PC-3 (cell line): ENCODE results near the gene RABGAP1. TPM values are rescaled to one million over a fixed set of nuclear protein-coding genes. Genes with fewer than 3 reads are reported as not detected.

Experiments used
- ATAC-seq: fragments of 200-7000 bp; cut with Tn5 transposase; 2 replicates; pipeline ENCODE4 v1.9.1; 2020; ENCODE audit warnings: mild to moderate bottlenecking, moderate library complexity
- BruUV-seq: library from RNA; stranded (reverse); fragments of 400-500 nt; replicated peaks from 2 replicates; lab custom pipeline; 2021; lab: Mats Ljungman, UMichigan
- CTCF ChIA-PET: fragments of 300-600 bp; sonication (Branson Sonifier 250); formaldehyde crosslinking; loops from one replicate; lab custom pipeline; 2022; ENCODE audit warnings: antibody characterized with exemption; lab: Charles Lee
- POLR2A ChIA-PET: fragments of 300-600 bp; sonication (Branson Sonifier 250); formaldehyde crosslinking; loops from one replicate; lab custom pipeline; 2022; ENCODE audit warnings: antibody characterized with exemption; ENCODE audit not compliant: unreplicated experiment; lab: Charles Lee
- DNase-seq: peaks from one replicate; pipeline ENCODE4 v3.0.0-alpha.2; 2015
- H2AFZ ChIP-seq: fragments of 300-600 bp; sonication (generic); 2 replicates; pipeline ENCODE4 v1.6.0; 2016; ENCODE audit warnings: antibody characterized with exemption, low read length
- H3F3A ChIP-seq: fragments of 300-600 bp; sonication (generic); one replicate; pipeline ENCODE4 v1.6.0; 2017; ENCODE audit warnings: antibody characterized with exemption, low read length, control low read depth, mild to moderate bottlenecking; ENCODE audit not compliant: unreplicated experiment
- H3K27ac ChIP-seq: fragments of 300-600 bp; sonication (generic); 2 replicates; pipeline ENCODE4 v1.5.1; 2016; ENCODE audit warnings: mild to moderate bottlenecking, low read length
- H3K27me3 ChIP-seq: fragments of 300-600 bp; sonication (generic); 2 replicates; pipeline ENCODE4 v1.6.1; 2016; ENCODE audit warnings: low read length, mixed read lengths
- H3K36me3 ChIP-seq: fragments of 300-600 bp; sonication (generic); 2 replicates; pipeline ENCODE4 v1.6.1; 2016; ENCODE audit warnings: low read depth, mixed run types, low read length, mixed read lengths
- H3K4me1 ChIP-seq: fragments of 300-600 bp; sonication (generic); 2 replicates; pipeline ENCODE4 v1.5.1; 2016; ENCODE audit warnings: low read length; ENCODE audit not compliant: insufficient read depth
- H3K4me2 ChIP-seq: fragments of 300-600 bp; sonication (generic); 2 replicates; pipeline ENCODE4 v1.6.0; 2016; ENCODE audit warnings: low read length
- H3K4me3 ChIP-seq: fragments of 300-600 bp; sonication (generic); 2 replicates; pipeline ENCODE4 v1.5.1; 2016; ENCODE audit warnings: mild to moderate bottlenecking, low read length, mixed read lengths
- H3K79me2 ChIP-seq: fragments of 300-600 bp; sonication (generic); 2 replicates; pipeline ENCODE4 v1.6.1; 2017; ENCODE audit warnings: low read length, mixed read lengths
- H3K9ac ChIP-seq: fragments of 300-600 bp; sonication (generic); 2 replicates; pipeline ENCODE4 v1.6.0; 2016; ENCODE audit warnings: mild to moderate bottlenecking, low read length
- H3K9me2 ChIP-seq: fragments of 300-600 bp; sonication (generic); replicated peaks from 2 replicates; pipeline ENCODE4 v1.6.1; 2016; ENCODE audit warnings: mixed run types, low read length, mixed read lengths
- H3K9me3 ChIP-seq: fragments of 300-600 bp; sonication (generic); 2 replicates; pipeline ENCODE4 v1.6.1; 2016; ENCODE audit warnings: low read length, mixed read lengths
- H4K20me1 ChIP-seq: fragments of 300-600 bp; sonication (generic); 2 replicates; pipeline ENCODE4 v1.6.1; 2016; ENCODE audit warnings: low read length, mixed read lengths
- EZH2 ChIP-seq: fragments of 300-600 bp; sonication (generic); IDR thresholded peaks from one replicate; pipeline ENCODE4 v1.6.1; 2017; ENCODE audit warnings: antibody characterized with exemption, mild to moderate bottlenecking, low read length; ENCODE audit not compliant: unreplicated experiment
- EZH2phosphoT487 ChIP-seq: fragments of 300-600 bp; sonication (generic); IDR thresholded peaks from 2 replicates; pipeline ENCODE4 v1.6.1; 2018; ENCODE audit warnings: mild to moderate bottlenecking, antibody characterized with exemption, low read length, borderline replicate concordance
- intact Hi-C: fragments of 100-400 bp; cut with micrococcal nuclease; formaldehyde crosslinking; loops from 2 replicates; pipeline ENCODE4 v1.9.0; 2023
- total RNA-seq: library from RNA; depleted of rRNA; stranded (reverse); fragments of >200 nt; gene quantifications from 2 replicates; pipeline ENCODE4 v1.2.3, GENCODE V29; 2014
- TF ChIP-seq, protein P1 (sequence below): fragments of 300-600 bp; sonication (generic); conservative IDR thresholded peaks from 2 replicates; pipeline ENCODE4 v1.5.1; 2017; ENCODE audit warnings: antibody characterized with exemption, low read depth, mild to moderate bottlenecking, low read length

The RABGAP1 gene
- total RNA-seq, 1 experiment from 2014 or later = 16.5 TPM

DNA sequence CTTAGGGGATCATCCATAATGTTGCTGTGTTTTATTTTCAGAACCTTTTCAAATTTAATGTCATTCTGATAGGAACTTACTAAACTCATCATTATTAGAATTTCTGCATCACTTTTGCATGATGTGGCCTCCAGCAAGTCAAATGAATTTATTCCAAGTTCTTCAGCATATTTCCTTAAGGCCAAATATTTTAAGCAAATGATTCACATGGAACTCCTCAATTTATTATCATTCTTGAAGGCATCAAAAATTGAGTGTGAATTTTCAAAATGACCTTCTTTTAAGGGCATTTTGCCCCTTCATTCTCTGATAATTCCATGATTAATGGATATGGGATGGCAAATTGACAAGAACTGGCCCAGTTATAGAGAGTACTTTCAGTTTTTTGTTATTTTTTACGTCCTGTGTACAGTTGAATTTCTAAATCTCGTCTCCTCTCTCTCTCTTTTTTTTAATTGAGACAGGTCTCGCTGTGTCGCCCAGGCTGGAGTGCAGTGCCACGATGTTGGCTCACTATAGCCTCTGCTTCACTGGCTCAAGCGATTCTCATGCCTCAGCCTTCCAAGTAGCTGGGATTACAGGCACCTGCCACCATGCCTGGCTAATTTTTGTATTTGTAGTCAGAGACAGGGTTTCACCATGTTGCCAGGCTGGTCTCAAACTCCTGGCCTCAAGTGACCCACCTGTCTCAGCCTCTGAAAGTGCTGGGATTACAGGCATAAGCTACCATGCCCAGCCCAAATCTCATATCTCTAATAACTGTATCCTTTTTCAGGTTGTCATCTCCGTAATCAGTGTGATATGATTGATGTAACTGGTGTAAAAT lies 121.7 kb downstream of the RABGAP1 start:
- intact Hi-C loops = no loop called here
- ChIA-PET CTCF (no interaction called here), POLR2A (interaction anchor here (0.6 kb wide), 2 partner anchors 11 to 139 kb away, joined by 3 to 7 read pairs; no protein-coding TSS in a partner anchor)
- Histone ChIP-seq H3K79me2 (no peaks in the 10 kb centered on the region), H3K9ac (no peak overlapping the region), H4K20me1 (no peaks in the 10 kb centered on the region), H3K27ac (no peak overlapping the region), H3K9me3 (no peaks in the 10 kb centered on the region), H3K27me3 (no peaks in the 10 kb centered on the region), H3K4me2 (no peak overlapping the region), H3K36me3 (peaks cover 2% of the 10 kb centered on the region; the same call in 1 of the 2 replicates), H2AFZ (no peak overlapping the region), H3F3A (no peaks in the 10 kb centered on the region), H3K9me2 (no peaks in the 10 kb centered on the region), H3K4me1 (peaks cover 8% of the 10 kb centered on the region), H3K4me3 (no peak overlapping the region)
- DNase-seq = no peak
- no peak for ATAC-seq
- no TSS peak for BruUV-seq
- TF ChIP-seq EZH2phosphoT487 = no peak
- no peak for TF ChIP-seq EZH2
- TF ChIP-seq, protein P1, sequence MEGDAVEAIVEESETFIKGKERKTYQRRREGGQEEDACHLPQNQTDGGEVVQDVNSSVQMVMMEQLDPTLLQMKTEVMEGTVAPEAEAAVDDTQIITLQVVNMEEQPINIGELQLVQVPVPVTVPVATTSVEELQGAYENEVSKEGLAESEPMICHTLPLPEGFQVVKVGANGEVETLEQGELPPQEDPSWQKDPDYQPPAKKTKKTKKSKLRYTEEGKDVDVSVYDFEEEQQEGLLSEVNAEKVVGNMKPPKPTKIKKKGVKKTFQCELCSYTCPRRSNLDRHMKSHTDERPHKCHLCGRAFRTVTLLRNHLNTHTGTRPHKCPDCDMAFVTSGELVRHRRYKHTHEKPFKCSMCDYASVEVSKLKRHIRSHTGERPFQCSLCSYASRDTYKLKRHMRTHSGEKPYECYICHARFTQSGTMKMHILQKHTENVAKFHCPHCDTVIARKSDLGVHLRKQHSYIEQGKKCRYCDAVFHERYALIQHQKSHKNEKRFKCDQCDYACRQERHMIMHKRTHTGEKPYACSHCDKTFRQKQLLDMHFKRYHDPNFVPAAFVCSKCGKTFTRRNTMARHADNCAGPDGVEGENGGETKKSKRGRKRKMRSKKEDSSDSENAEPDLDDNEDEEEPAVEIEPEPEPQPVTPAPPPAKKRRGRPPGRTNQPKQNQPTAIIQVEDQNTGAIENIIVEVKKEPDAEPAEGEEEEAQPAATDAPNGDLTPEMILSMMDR = no peak

DNA sequence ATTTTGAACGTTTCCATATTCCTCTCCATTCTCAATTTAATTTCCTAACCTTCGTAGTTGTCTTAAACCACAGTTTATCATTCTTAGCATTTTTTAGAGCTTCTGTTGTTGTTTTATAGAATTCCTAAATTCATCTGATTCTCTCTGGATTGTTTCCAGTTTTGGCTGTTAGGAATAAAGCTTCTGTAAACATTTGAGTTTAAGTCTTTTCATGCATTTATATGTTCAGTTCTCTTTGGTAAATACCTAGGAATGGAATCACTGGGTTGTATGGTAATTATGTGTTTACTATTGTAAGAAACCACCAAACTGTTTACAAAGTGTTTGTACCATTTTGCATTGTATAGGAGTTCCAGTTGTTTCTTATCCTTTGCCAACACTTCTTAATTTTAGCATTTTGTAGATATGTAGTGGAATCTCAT lies 122.4 kb downstream of the RABGAP1 start:
- DNase-seq (no peak), ATAC-seq (no peak)
- ChIA-PET CTCF (no interaction called here), POLR2A (no interaction called here)
- intact Hi-C loops = no loop called here
- H3K36me3 ChIP-seq = peaks cover 2% of the 10 kb centered on the region; the same call in 1 of the 2 replicates
- H3K4me1 ChIP-seq = peaks cover 8% of the 10 kb centered on the region
- no peaks in the 10 kb centered on the region for H3F3A ChIP-seq
- BruUV-seq = no TSS peak
- no peaks in the 10 kb centered on the region for H4K20me1 ChIP-seq
- no peaks in the 10 kb centered on the region for H3K79me2 ChIP-seq
- H3K4me3 ChIP-seq = no peak overlapping the region
- no peaks in the 10 kb centered on the region for H3K9me3 ChIP-seq
- TF ChIP-seq, protein P1 = no peak
- TF ChIP-seq EZH2phosphoT487 (no peak), EZH2 (no peak)
- H3K4me2 ChIP-seq = no peak overlapping the region
- no peak overlapping the region for H3K9ac ChIP-seq
- no peaks in the 10 kb centered on the region for H3K9me2 ChIP-seq
- no peaks in the 10 kb centered on the region for H3K27me3 ChIP-seq
- H2AFZ ChIP-seq = no peak overlapping the region
- no peak overlapping the region for H3K27ac ChIP-seq

GRCh38 chr9:123063896-123064295 lies 123.1 kb downstream of the RABGAP1 start:
- CTCF ChIA-PET = no interaction called here
- DNase-seq = no peak
- Histone ChIP-seq H3K79me2 (no peaks in the 10 kb centered on the region), H3K4me2 (no peak overlapping the region), H4K20me1 (no peaks in the 10 kb centered on the region), H3K27me3 (no peaks in the 10 kb centered on the region), H2AFZ (no peak overlapping the region), H3K9me3 (no peaks in the 10 kb centered on the region), H3K4me1 (peaks cover 2% of the 10 kb centered on the region), H3K9me2 (no peaks in the 10 kb centered on the region), H3K36me3 (peaks cover 2% of the 10 kb centered on the region; the same call in 1 of the 2 replicates), H3F3A (no peaks in the 10 kb centered on the region), H3K27ac (no peak overlapping the region), H3K9ac (no peak overlapping the region), H3K4me3 (no peak overlapping the region)
- TF ChIP-seq, protein P1 = no peak
- TF ChIP-seq EZH2phosphoT487 (no peak), EZH2 (no peak)
- BruUV-seq = no TSS peak
- intact Hi-C loops = no loop called here
- no peak for ATAC-seq
- POLR2A ChIA-PET = no interaction called here
